Measurements from ENCODE around the gene OSBPL9. TPM values are rescaled to one million over a fixed set of nuclear protein-coding genes. Genes with fewer than 3 reads are reported as not detected.

Gene OSBPL9
- total RNA-seq, 4 donors from 2014 or later: 47.6 to 88.4 (median 56.8) TPM

DNA sequence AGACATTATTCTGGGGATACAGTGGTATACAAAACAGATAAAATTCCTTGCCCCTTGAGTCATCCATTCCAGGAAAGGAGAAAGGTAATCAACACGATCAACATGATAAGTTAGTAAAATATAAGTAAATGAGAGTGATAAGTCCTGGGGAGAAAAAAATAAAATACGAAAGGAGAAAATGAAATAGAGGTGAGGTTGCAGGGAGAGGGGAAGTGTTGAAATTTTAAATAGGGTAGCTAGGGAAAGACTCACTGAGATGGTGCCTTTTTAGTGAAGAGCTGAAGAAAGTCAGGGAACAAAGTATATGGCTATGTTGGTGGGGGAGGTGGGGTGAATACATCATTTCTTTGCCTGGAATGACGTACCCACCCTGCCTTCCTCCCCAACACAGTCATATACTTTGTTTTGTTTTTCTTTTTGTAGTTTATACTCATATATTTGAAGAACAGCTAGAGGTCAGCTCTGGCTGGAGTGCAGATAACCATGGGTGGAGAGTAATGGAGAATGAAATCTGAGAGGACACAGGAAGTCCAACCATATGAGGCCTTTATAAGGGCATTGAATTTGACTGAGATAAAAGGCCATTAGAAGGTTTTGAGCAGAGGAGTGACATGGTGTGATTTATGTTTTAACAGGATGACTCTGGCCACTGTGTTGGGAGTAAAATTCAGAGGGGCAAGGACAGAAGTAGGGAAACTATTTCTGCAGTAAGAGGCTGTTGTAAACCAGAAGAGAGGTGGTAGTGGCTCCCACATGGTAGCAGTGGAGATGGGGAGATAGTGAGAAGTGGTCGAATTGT lies 54.8 kb downstream of the OSBPL9 start:
- no peak for ATAC-seq (ENCODE audit: low FRiP score)
- TF ChIP-seq CTCF (IDR thresholded peaks at IDR 0.05): no peak
- no peak for DNase-seq (ENCODE audit: low spot score)

DNA sequence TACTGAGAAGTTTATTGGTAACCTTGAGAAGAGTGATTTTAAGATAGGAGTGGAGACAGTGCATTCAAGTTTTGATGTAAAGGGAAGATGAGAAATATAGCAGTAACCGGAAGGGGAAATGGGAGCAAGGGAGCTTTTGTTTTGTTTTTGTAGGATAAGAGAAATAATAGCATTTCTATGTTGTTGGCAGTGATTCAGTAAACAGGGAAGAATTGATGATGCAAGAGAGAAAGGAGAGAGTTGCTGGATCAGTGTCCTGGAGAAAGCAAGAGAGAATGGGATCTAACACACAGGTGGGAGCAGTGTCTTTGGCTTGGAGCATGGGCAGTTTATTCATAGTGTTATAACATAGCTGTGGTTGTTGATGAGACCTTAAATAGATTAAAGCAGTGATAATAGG lies 56.4 kb downstream of the OSBPL9 start:
- ATAC-seq (ENCODE audit: low FRiP score) (no peak), DNase-seq (ENCODE audit: low spot score) (no peak)
- TF ChIP-seq CTCF (IDR thresholded peaks at IDR 0.05): no peak

DNA sequence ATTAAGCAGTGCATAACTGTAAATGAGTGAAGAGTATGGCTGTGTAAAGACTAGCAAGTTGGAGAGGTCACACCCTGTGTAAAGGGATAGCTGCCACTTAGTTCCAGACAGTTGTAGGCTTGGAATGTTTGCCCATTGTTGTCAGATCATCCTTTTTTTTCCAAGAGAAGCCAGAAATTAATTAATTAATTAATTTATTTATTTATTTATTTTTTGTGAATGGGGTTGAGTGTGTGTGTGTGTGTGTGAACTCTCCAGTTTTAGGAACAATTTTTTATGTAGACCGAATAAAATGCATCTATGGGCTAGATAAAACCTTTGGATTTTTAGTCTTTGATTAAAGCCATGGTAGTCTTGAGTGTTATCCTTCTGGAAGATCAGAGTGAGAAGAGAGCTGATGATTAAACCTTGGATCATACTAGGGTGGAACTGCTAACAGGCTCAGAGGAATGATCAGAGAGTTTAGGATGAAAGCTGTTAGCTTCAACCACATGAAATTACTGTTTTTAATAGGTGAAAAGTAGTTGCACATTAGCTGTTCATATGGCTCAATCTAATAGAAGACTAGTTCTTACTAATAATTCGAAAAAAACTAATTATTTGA lies 58.4 kb downstream of the OSBPL9 start:
- no peak for TF ChIP-seq CTCF (IDR thresholded peaks at IDR 0.05)
- ATAC-seq (ENCODE audit: low FRiP score) (no peak), DNase-seq (ENCODE audit: low spot score) (no peak)

DNA sequence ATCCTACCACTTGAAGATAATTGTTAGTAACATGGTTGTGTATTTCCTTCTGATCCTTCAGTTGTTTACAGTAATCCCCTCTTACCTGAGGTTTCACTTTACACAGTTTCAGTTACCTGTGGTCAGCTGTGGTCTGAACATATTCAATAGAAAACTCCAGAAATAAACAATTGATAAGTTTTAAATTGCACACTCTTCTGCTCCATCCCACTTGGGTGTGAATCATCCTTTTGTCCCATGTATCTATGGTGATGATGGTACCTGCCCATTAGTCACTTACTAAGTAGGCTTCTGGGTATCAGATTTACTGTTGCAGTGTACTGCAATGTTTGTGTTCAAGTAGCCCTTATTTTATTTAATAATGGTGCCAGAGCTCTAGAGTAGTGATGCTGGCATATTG lies 62.5 kb downstream of the OSBPL9 start:
- no peak for ATAC-seq (ENCODE audit: low FRiP score)
- no peak for DNase-seq (ENCODE audit: low spot score)
- no peak for TF ChIP-seq CTCF (IDR thresholded peaks at IDR 0.05)

GRCh38 chr1:51684776-51685175 lies 67.9 kb downstream of the OSBPL9 start:
- no peak for ATAC-seq (ENCODE audit: low FRiP score)
- DNase-seq (ENCODE audit: low spot score): no peak

DNA sequence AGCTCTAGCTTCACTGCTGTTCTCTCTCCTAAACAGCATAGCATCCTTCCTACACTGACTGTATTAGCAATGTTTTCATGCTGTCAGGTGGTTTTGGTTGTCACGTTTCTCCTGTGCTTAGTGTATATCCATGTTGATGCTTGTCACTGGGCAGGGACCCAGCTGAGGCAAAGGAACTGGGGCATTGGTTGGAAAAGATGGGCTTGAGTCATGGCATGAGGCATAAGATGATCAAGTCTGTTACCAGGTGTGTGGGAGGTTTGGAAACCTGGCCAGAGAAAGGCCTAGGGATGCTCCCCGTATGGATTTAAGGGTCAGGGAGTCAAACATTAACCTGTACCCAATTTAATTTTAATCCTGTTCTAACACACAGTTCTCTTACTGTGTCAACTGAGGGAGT lies 69.6 kb downstream of the OSBPL9 start:
- DNase-seq (ENCODE audit: low spot score): no peak
- TF ChIP-seq CTCF (IDR thresholded peaks at IDR 0.05): no peak
- ATAC-seq (ENCODE audit: low FRiP score): no peak

More at GRCh38 chr1:51684776-51685175, 67.9 kb downstream of the OSBPL9 start:
- TF ChIP-seq CTCF (IDR thresholded peaks at IDR 0.05): no peak

GRCh38 chr1:51689075-51689440 lies 72.2 kb downstream of the OSBPL9 start:
- TF ChIP-seq CTCF (IDR thresholded peaks at IDR 0.05): no peak
- no peak for ATAC-seq (ENCODE audit: low FRiP score)
- DNase-seq (ENCODE audit: low spot score): no peak
